Measurements from ENCODE around the gene CHST11. TPM values are rescaled to one million over a fixed set of nuclear protein-coding genes. Genes with fewer than 3 reads are reported as not detected.
"Not testable (repeated sequence)": the region's sequence is repeated elsewhere in the genome, so short reads cannot be mapped to it uniquely, and the experiment has no call there.

Gene CHST11
- polyA plus RNA-seq, 5 donors: 8.6 to 17.1 (median 14.4) TPM

- DNase-seq: no peak
Observed at GRCh38 chr12:104733717-104734175, 277.0 kb downstream of the CHST11 start.

GRCh38 chr12:104734541-104735095, 277.9 kb downstream of the CHST11 start:
- DNase-seq: no peak

GRCh38 chr12:104735801-104736200, 279.1 kb downstream of the CHST11 start:
- no peak for DNase-seq

- DNase-seq: no peak
Observed at GRCh38 chr12:104736307-104736706, 279.6 kb downstream of the CHST11 start.

- DNase-seq: no peak
Observed at GRCh38 chr12:104737113-104737512, 280.4 kb downstream of the CHST11 start.

- DNase-seq: no peak
Observed at GRCh38 chr12:104737791-104738301, 281.1 kb downstream of the CHST11 start.

- DNase-seq: no peak
Observed at GRCh38 chr12:104738331-104738730, 281.6 kb downstream of the CHST11 start.

GRCh38 chr12:104738776-104739642, 282.3 kb downstream of the CHST11 start:
- DNase-seq: no peak

- no peak for DNase-seq
Observed at GRCh38 chr12:104740668-104741067, 283.9 kb downstream of the CHST11 start.

GRCh38 chr12:104741077-104741476, 284.3 kb downstream of the CHST11 start:
- DNase-seq: no peak

- no peak for DNase-seq
Observed at GRCh38 chr12:104741497-104742367, 285.0 kb downstream of the CHST11 start.

- DNase-seq: no peak
Observed at GRCh38 chr12:104742551-104743201, 285.9 kb downstream of the CHST11 start.

GRCh38 chr12:104743202-104743580, 286.4 kb downstream of the CHST11 start:
- no peak for DNase-seq

- not testable (repeated sequence) for DNase-seq
Observed at GRCh38 chr12:104743753-104744548, 287.2 kb downstream of the CHST11 start.

- no peak for DNase-seq
Observed at GRCh38 chr12:104746467-104747088, 289.8 kb downstream of the CHST11 start.

GRCh38 chr12:104747330-104747729, 290.6 kb downstream of the CHST11 start:
- no peak for DNase-seq

- DNase-seq: no peak
Observed at GRCh38 chr12:104747955-104748354, 291.2 kb downstream of the CHST11 start.

GRCh38 chr12:104748356-104748755, 291.6 kb downstream of the CHST11 start:
- DNase-seq: no peak

GRCh38 chr12:104748790-104749189, 292.0 kb downstream of the CHST11 start:
- DNase-seq: no peak

- DNase-seq: no peak
Observed at GRCh38 chr12:104749545-104749944, 292.8 kb downstream of the CHST11 start.

All from right lung (tissue), 5 donors.